HG03108 (cell line): ENCODE data around the gene HOXB3.
A peak's percentile ranks its signal among the peaks of the same experiment; 100 is the strongest.

Experiments
- ATAC-seq: cut with Tn5 transposase; IDR thresholded peaks from one replicate; pipeline ENCODE4 v1.9.1; 2021; ENCODE audit warnings: moderate library complexity; ENCODE audit not compliant: unreplicated experiment

HOXB3 gene

DNA sequence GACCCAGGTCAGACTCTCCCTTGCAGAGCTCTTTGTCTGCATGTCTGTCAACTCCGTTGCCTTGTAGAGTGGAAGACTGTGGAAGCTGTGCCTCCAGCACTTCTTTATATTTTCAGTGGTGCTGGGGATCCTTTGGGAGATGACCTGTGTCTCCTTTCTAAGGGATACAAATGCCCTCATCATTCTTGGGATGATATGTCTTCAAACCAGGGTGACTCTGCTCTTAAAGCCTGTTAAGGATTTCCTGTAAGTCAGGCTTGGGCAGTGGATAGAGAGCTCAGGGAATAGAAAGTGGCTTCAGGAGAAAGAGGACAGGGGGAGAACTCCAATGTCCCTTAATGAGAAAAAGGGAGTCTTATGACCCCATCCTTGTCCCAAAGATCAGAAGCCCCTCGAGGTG is 1.5 kb downstream of the HOXB3 start:
- ATAC-seq: no peak

DNA sequence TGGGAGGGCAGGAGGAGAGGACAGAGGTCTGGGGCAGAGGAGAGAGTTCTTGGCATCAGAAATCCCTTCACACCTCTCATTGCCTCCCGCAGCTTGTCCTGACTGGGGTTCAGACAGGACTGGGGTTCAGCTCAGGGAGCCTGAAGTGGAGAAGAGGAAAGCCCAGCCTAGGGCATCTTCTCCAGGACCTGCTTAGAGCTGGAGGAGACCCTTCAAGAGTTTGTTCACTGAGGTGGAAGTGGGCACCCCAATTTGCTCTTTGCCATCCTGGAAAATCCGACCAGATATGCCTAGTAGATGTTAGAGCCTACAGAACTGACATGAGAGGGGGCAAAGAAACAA is 2.0 kb downstream of the HOXB3 start:
- no peak for ATAC-seq

GRCh38 chr17:48587276-48588073 is 2.6 kb downstream of the HOXB3 start:
- ATAC-seq: no peak

GRCh38 chr17:48586355-48587258 is 3.4 kb downstream of the HOXB3 start:
- no peak for ATAC-seq

DNA sequence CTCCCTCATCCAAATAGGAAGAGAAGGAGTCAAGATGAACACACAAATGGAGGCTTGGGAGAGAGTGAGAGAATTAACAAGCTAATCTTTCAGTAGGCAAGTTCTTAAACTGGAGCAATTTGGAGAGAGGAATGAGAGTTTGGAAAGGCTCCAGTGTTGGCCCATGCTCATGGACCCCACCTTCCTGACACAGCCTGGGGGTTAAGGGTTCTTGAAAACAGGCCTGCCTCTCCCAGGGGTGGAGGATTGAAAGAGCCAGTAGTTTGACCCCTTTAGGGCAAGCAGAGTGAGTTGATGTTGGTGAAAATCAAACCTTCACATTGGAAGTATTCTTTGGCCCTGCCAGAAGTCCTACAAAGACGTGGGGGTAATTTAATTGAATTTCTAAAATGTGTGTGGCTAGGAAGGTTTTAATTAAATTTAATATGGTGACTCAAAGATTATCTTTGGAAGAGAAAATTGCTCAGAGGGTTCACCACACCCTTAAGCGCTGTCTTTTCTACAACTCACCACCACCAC is 5.8 kb downstream of the HOXB3 start:
- ATAC-seq: no peak

GRCh38 chr17:48583708-48584222 is 6.3 kb downstream of the HOXB3 start:
- ATAC-seq: no peak

- no peak for ATAC-seq
These were observed 7.3 kb downstream of the HOXB3 start for GRCh38 chr17:48582750-48583069.

DNA sequence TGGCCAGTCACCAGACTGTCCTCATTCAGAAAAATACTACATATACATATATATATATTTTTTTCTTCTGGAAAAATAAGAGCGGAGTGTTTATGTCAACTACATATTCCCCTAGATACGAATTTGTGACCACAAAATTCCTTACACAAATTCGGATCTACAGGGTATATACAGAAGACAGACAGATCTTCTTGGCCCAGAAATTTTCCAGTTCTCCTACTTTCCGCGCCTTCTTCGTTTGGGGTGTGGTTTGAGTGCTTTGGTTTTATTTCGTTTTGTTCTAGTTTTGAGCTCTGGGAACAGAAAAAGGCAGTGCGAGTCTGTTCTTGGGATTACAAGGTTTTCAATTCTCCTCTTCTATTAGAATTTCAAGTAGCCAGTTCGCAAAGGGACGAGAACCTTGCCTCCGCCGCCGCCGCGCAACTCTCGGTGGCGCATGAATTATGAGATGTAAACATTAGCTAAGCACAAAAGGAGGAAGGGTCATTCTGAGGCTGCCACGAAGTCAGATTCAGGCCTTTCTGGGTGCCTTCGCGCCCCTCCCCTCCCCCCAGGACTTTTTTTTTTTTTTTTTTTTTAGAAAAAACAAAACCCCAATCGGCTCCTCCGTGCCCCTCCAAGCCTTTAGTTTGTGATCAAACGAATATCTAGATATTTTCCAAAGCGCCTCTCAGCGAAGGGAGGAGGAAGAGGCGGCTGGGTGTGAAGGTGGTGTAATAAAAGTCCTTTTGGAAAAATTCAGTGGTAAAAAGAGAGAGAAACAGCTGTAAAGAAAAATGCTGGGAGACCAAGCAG is 10.1 kb downstream of the HOXB3 start:
- no peak for ATAC-seq

- no peak for ATAC-seq
These were observed 10.6 kb downstream of the HOXB3 start for GRCh38 chr17:48579471-48579759.

DNA sequence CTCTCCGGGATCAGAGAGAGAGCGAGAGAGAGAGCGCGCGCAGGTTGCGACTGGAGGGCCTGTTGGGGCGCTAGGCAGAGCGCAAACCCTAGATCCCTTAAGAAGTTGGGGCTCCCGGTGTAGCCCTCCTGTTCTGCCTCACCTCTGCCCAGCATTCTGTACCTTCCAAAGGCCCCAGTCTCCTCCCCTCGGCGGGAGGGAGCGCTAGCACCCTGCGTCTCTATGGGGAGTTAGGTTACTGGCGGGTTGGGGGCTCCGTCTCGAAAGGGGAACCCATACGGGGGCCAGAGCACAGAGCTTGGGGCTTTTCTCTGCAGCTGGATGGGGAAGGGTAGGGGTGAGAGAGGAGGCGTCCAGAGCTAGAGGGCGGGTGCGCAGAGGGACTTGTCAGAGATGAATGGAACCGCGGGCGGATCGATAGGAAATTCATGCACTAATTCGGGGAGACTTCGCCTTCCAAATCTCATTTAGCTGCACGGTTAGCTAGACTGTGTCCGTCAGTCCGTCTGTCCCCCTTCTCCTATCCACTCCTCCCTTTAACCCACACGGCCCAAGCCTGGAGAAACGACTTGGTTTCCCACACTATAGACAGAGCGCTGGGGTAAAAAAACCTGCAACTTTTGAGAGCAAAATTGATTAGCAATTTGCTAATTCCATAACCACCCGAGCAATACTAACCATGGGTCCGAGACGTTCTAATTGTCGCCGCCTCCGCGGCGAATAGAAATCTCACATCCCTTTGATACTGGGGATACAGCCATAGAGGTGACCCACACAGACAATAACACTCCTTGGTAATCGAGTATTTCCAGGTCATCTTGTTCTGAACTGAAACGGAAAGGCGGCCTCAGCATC is 11.2 kb downstream of the HOXB3 start:
- ATAC-seq: peak; percentile 17

- peak; percentile 53 for ATAC-seq
These were observed 12.0 kb downstream of the HOXB3 start, which contains the start of gene HOXB4 for GRCh38 chr17:48577946-48578615. TSS of gene HOXB4 (minus strand) at chr17:48578350. CDS start at chr17:48578319, 31 bp downstream.

GRCh38 chr17:48577330-48577945 is 12.6 kb downstream of the HOXB3 start:
- no peak for ATAC-seq

DNA sequence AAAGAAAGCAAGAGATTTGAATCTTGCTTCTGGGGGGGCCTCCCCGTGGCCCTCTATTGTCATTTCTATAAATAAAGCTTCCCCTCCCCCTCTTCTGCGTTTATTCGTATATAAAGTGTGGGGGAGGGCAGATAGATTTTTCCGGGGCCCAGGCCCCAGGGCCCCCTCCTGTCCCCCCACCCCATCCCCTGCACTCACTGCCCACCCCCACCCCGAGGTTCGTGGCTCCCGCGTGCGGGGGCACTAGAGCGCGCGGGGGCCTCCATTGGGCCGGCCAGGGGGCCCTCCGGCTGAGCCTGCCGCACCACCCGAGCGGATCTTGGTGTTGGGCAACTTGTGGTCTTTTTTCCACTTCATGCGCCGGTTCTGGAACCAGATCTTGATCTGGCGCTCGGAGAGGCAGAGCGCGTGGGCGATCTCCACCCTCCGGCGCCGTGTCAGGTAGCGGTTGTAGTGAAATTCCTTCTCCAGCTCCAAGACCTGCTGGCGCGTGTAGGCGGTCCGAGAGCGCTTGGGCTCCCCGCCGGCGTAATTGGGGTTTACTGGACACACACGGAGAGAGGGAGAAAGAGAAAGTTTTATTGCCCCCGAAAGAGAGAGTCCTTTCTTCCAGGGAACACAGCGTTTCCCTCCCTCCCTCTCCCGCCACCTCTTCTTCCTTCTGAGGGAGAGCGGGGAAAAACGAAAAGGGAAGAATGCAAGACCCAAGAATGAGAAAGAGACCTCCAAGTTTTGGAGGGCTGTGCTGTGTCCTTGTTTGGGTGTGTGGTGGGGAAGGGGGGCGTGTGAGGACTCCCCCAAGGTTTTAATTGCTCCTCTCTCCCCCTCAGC is 13.3 kb downstream of the HOXB3 start:
- no peak for ATAC-seq

DNA sequence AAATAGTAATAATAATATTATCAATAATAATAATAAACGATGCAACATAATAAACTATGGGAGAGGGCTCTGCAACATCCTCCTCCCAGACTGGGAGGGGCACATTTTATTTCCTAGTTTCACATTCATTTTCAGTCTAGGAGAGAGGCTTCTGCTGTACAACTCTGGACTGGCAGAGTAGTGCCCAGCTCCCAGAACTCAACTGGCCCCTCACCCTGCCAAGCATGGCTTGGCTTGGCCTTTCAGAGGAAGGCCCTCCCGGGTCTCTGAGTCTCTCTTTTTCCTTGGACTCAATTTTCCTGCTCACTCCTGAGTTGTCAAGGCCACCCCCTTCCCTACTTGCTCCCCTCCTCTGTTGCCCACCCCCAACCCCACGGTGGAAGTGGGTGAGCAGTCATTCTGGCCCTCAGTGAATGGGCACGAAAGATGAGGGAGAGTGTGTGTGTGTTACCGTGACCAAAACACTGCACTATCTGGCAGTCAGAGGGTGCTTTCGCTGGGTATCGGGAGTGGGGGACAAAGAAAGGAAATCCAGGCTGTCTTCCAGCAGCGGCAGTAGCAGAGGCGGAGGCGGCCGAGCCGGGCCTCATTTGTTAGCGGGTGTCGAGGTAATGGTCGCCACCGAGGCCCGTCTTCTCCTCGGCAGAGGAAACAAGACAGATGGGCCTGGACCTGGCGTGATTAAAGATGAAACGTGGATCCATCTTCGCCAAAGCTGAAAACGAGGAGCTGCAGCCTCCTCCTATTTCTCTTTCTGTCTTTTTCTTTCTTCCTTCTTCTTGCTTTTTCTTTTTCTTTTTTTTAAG is 14.2 kb downstream of the HOXB3 start:
- no peak for ATAC-seq

GRCh38 chr17:48575066-48575582 is 14.9 kb downstream of the HOXB3 start:
- ATAC-seq: no peak

GRCh38 chr17:48574505-48575065 is 15.5 kb downstream of the HOXB3 start:
- ATAC-seq: no peak

DNA sequence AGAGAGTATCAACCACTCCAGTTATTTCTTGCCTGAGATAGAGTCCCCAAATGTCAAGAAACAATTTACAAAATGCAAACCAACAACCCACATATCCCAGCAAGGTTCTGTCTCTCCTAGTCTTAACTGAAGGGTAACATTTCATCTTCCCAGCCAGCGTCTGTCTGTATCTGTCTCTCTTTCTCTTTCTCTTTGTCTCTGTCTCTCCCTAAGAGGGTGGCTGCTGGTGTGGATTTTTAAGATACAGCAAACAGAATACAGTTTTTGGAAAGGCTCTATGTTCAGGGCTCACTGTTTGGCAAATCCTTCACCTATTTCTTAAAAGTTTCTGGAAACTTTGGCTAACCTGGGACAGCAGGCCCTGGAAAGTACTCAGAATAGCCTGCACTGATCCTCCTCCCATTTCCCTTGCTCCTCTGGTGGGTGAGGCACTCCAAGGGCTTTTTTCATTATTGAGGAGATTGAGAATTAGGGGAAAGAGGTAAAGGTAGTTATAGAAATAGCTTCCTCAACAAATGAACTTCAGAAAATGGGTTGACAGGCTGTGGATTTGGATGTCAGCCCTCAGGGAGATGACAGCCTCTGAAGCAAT is 18.1 kb downstream of the HOXB3 start:
- no peak for ATAC-seq
